ENCODE results near the gene ZFP57. TPM values are rescaled to one million over a fixed set of nuclear protein-coding genes. Genes with fewer than 3 reads are reported as not detected.
A peak's percentile ranks its signal among the peaks of the same experiment; 100 is the strongest.

ZFP57 gene
- polyA plus RNA-seq, 1 donor (not counting 4 experiments of a cell fraction or from before 2014, with no cell fraction given) = 17.4 TPM

GRCh38 chr6:29629571-29629970 lies 51.4 kb downstream of the ZFP57 start:
- no peaks in the 10 kb centered on the region for H3K9me3 ChIP-seq (ENCODE audit: control insufficient read depth, low read depth, low read length)
- peaks cover 4% of the 10 kb centered on the region for H3K79me2 ChIP-seq (ENCODE audit: control insufficient read depth, insufficient read depth, low read length)
- H2AFZ ChIP-seq (ENCODE audit: control insufficient read depth, low read length) = no peak overlapping the region
- peaks cover 0 to 2% of the 10 kb centered on the region in 2 experiments for H3K36me3 ChIP-seq (ENCODE audit: control insufficient read depth in 2 of 2, extremely low read depth in 1 of 2, insufficient read depth in 2 of 2, low read length in 2 of 2)
- no peaks in the 10 kb centered on the region for H3K27me3 ChIP-seq (ENCODE audit: control insufficient read depth, extremely low read depth, insufficient read depth, low read length)
- peaks cover 20% of the 10 kb centered on the region for H3K4me1 ChIP-seq (ENCODE audit: control insufficient read depth, extremely low read depth, insufficient read depth, low read length)
- dilution Hi-C loops (cut with MboI; ENCODE audit: extremely low pct_ligation_motif_present, low sequenced_read_pairs) = no loop called here
- H3K4me2 ChIP-seq (ENCODE audit: control insufficient read depth, extremely low read depth, insufficient read depth, low read depth, low read length) = peak overlapping the region; percentile 84
- no peak overlapping the region for H3K27ac ChIP-seq (ENCODE audit: control insufficient read depth, insufficient read depth, low read length)
- no peak overlapping the region for H3K9ac ChIP-seq (ENCODE audit: control insufficient read depth, extremely low read depth, insufficient read depth, low read length)
- no peak for DNase-seq (ENCODE audit: low read depth, low spot score)
- no peak for FAIRE-seq
- no peak for TF ChIP-seq EZH2 (IDR thresholded peaks at IDR 0.05; ENCODE audit: low read length)
- no peak for TF ChIP-seq CTCF (optimal IDR thresholded peaks at IDR 0.05 in 1 of 3, IDR thresholded peaks at IDR 0.05 in 1 of 3, conservative IDR thresholded peaks at IDR 0.05 in 1 of 3; ENCODE audit: extremely low read depth in 1 of 3, insufficient read depth in 2 of 3, low read length in 3 of 3)
- no peak overlapping the region for H3K4me3 ChIP-seq (ENCODE audit: control insufficient read depth in 2 of 3, extremely low read depth in 1 of 3, insufficient read depth in 2 of 3, low read depth in 1 of 3, low read length in 3 of 3)
- H3K9me1 ChIP-seq (ENCODE audit: control insufficient read depth, extremely low read depth, insufficient read depth, low read length) = no peaks in the 10 kb centered on the region
- H4K20me1 ChIP-seq (ENCODE audit: control insufficient read depth, extremely low read depth, insufficient read depth, low read length) = no peaks in the 10 kb centered on the region

GRCh38 chr6:29628419-29629281 lies 52.3 kb downstream of the ZFP57 start:
- Histone ChIP-seq H3K36me3 (ENCODE audit: control insufficient read depth in 2 of 2, extremely low read depth in 1 of 2, insufficient read depth in 2 of 2, low read length in 2 of 2) (peaks cover 2 to 4% of the 10 kb centered on the region in 2 experiments), H3K9me1 (ENCODE audit: control insufficient read depth, extremely low read depth, insufficient read depth, low read length) (no peaks in the 10 kb centered on the region), H3K27ac (ENCODE audit: control insufficient read depth, insufficient read depth, low read length) (no peak overlapping the region), H3K4me2 (ENCODE audit: control insufficient read depth, extremely low read depth, insufficient read depth, low read depth, low read length) (peak overlapping the region; percentile 84), H4K20me1 (ENCODE audit: control insufficient read depth, extremely low read depth, insufficient read depth, low read length) (no peaks in the 10 kb centered on the region), H3K79me2 (ENCODE audit: control insufficient read depth, insufficient read depth, low read length) (peaks cover 4% of the 10 kb centered on the region), H3K4me1 (ENCODE audit: control insufficient read depth, extremely low read depth, insufficient read depth, low read length) (peaks cover 19% of the 10 kb centered on the region), H3K4me3 (ENCODE audit: control insufficient read depth in 2 of 3, extremely low read depth in 1 of 3, insufficient read depth in 2 of 3, low read depth in 1 of 3, low read length in 3 of 3) (peak overlapping the region; percentile 32 to 73 (median 51)), H3K9ac (ENCODE audit: control insufficient read depth, extremely low read depth, insufficient read depth, low read length) (peak overlapping the region; percentile 52), H3K9me3 (ENCODE audit: control insufficient read depth, low read depth, low read length) (no peaks in the 10 kb centered on the region), H2AFZ (ENCODE audit: control insufficient read depth, low read length) (peak overlapping the region; percentile 75), H3K27me3 (ENCODE audit: control insufficient read depth, extremely low read depth, insufficient read depth, low read length) (no peaks in the 10 kb centered on the region)
- dilution Hi-C loops (cut with MboI; ENCODE audit: extremely low pct_ligation_motif_present, low sequenced_read_pairs) = no loop called here
- FAIRE-seq (peak; percentile 88), DNase-seq (ENCODE audit: low read depth, low spot score) (peak; percentile 45)
- TF ChIP-seq EZH2 (IDR thresholded peaks at IDR 0.05; ENCODE audit: low read length) = no peak
- peak; percentile 53 to 91 (median 79) for TF ChIP-seq CTCF (optimal IDR thresholded peaks at IDR 0.05 in 1 of 3, IDR thresholded peaks at IDR 0.05 in 1 of 3, conservative IDR thresholded peaks at IDR 0.05 in 1 of 3; ENCODE audit: extremely low read depth in 1 of 3, insufficient read depth in 2 of 3, low read length in 3 of 3)
